Activated CD4-positive, alpha-beta T cell treated with anti-CD3 and anti-CD28 coated beads, Interleukin-2, amount 50 U/mL, for 4 hours (primary cell): Measurements from ENCODE around the gene KCNIP1.

Source experiments
- DNase-seq, 2 experiments: peaks; one replicate each; pipeline ENCODE4 v3.0.0-alpha.2; 2020

KCNIP1 gene

GRCh38 chr5:170603578-170604565 is 100.1 kb downstream of the KCNIP1 start:
- DNase-seq: peak in 1 of 2 experiments; percentile 2

GRCh38 chr5:170606941-170607340 is 103.1 kb downstream of the KCNIP1 start:
- DNase-seq: no peak

GRCh38 chr5:170611449-170612090 is 107.8 kb downstream of the KCNIP1 start:
- DNase-seq: no peak

- no peak for DNase-seq
Observed at GRCh38 chr5:170612256-170612678, 108.4 kb downstream of the KCNIP1 start.

GRCh38 chr5:170614065-170614490 is 110.3 kb downstream of the KCNIP1 start:
- no peak for DNase-seq

GRCh38 chr5:170614720-170615119 is 110.9 kb downstream of the KCNIP1 start:
- DNase-seq: no peak

GRCh38 chr5:170617533-170618490 is 114.0 kb downstream of the KCNIP1 start:
- DNase-seq: no peak

GRCh38 chr5:170619869-170620268 is 116.0 kb downstream of the KCNIP1 start:
- no peak for DNase-seq

- DNase-seq: no peak
Observed at GRCh38 chr5:170622933-170623332, 119.1 kb downstream of the KCNIP1 start.

GRCh38 chr5:170623576-170624181 is 119.9 kb downstream of the KCNIP1 start:
- DNase-seq: no peak

- DNase-seq: no peak
Observed at GRCh38 chr5:170625221-170626165, 121.7 kb downstream of the KCNIP1 start.

GRCh38 chr5:170626507-170627150 is 122.8 kb downstream of the KCNIP1 start:
- DNase-seq: no peak

- no peak for DNase-seq
Observed at GRCh38 chr5:170627271-170627670, 123.5 kb downstream of the KCNIP1 start.

GRCh38 chr5:170628028-170628427 is 124.2 kb downstream of the KCNIP1 start:
- DNase-seq: no peak

- no peak for DNase-seq
Observed at GRCh38 chr5:170628691-170629565, 125.1 kb downstream of the KCNIP1 start.

- no peak for DNase-seq
Observed at GRCh38 chr5:170629566-170630175, 125.9 kb downstream of the KCNIP1 start.

- no peak for DNase-seq
Observed at GRCh38 chr5:170630226-170630625, 126.4 kb downstream of the KCNIP1 start.

- DNase-seq: no peak
Observed at GRCh38 chr5:170630711-170631141, 126.9 kb downstream of the KCNIP1 start.
